ENCODE results near the gene ENPP6.

ENPP6 gene

GRCh38 chr4:184153781-184154180 lies 63.9 kb downstream of the ENPP6 start:
- TF ChIP-seq TOX (CRISPR knock-in tag; IDR thresholded peaks at IDR 0.05; ENCODE audit: borderline replicate concordance) = no peak
- TF ChIP-seq CSDC2 (CRISPR knock-in tag; IDR thresholded peaks at IDR 0.05) = no peak
- TF ChIP-seq ZNF565 (CRISPR knock-in tag; conservative IDR thresholded peaks at IDR 0.05; ENCODE audit: low read depth) = no peak
- no peak for TF ChIP-seq CREB5 (CRISPR knock-in tag; IDR thresholded peaks at IDR 0.05; ENCODE audit: low read depth)
- no peak for TF ChIP-seq RARB (CRISPR knock-in tag; IDR thresholded peaks at IDR 0.05)
- no peak for TF ChIP-seq TCF4 (CRISPR knock-in tag; IDR thresholded peaks at IDR 0.05; ENCODE audit: borderline replicate concordance)
- no peak for TF ChIP-seq ISL1 (CRISPR knock-in tag; IDR thresholded peaks at IDR 0.05)
- no peak for ATAC-seq

- TF ChIP-seq ZFP30 (CRISPR knock-in tag; IDR thresholded peaks at IDR 0.05) (no peak), ESRRG (CRISPR knock-in tag; IDR thresholded peaks at IDR 0.05) (no peak), TSHZ2 (CRISPR knock-in tag; IDR thresholded peaks at IDR 0.05) (no peak), ZC3H10 (CRISPR knock-in tag; IDR thresholded peaks at IDR 0.05) (no peak), ZNF565 (CRISPR knock-in tag; conservative IDR thresholded peaks at IDR 0.05; ENCODE audit: low read depth) (no peak), ARNTL (CRISPR knock-in tag; IDR thresholded peaks at IDR 0.05; ENCODE audit: borderline replicate concordance, low read depth) (no peak), PATZ1 (CRISPR knock-in tag; IDR thresholded peaks at IDR 0.05; ENCODE audit: borderline replicate concordance) (no peak), POU6F1 (CRISPR knock-in tag; IDR thresholded peaks at IDR 0.05; ENCODE audit: borderline replicate concordance, low read depth) (no peak), ISL1 (CRISPR knock-in tag; IDR thresholded peaks at IDR 0.05) (no peak)
- ATAC-seq = no peak
Measured at GRCh38 chr4:184151988-184152485, 65.6 kb downstream of the ENPP6 start.

GRCh38 chr4:184150102-184150839 lies 67.4 kb downstream of the ENPP6 start:
- no peak for TF ChIP-seq ZNF70 (CRISPR knock-in tag; IDR thresholded peaks at IDR 0.05)
- no peak for ATAC-seq

GRCh38 chr4:184148738-184149637 lies 68.7 kb downstream of the ENPP6 start:
- ATAC-seq = no peak
- TF ChIP-seq ZC3H10 (CRISPR knock-in tag; IDR thresholded peaks at IDR 0.05) = no peak
- no peak for TF ChIP-seq OSR1 (CRISPR knock-in tag; IDR thresholded peaks at IDR 0.05)
- TF ChIP-seq BACH2 (CRISPR knock-in tag; IDR thresholded peaks at IDR 0.05; ENCODE audit: borderline replicate concordance) = no peak
- no peak for TF ChIP-seq PATZ1 (CRISPR knock-in tag; IDR thresholded peaks at IDR 0.05; ENCODE audit: borderline replicate concordance)
- TF ChIP-seq TSHZ2 (CRISPR knock-in tag; IDR thresholded peaks at IDR 0.05) = no peak
- TF ChIP-seq ESRRG (CRISPR knock-in tag; IDR thresholded peaks at IDR 0.05) = no peak
- no peak for TF ChIP-seq POU6F1 (CRISPR knock-in tag; IDR thresholded peaks at IDR 0.05; ENCODE audit: borderline replicate concordance, low read depth)
- TF ChIP-seq RARB (CRISPR knock-in tag; IDR thresholded peaks at IDR 0.05) = no peak
- TF ChIP-seq TCF4 (CRISPR knock-in tag; IDR thresholded peaks at IDR 0.05; ENCODE audit: borderline replicate concordance) = no peak
